Nephron (organoid): ENCODE data around the gene FNDC3B.

ENCODE experiments used
- H3K27ac Mint-ChIP-seq, 3 experiments: 2 replicates each; pipeline ENCODE4 v1.8.0; 2020; ENCODE audit warnings: mixed read lengths in 3 of 3, mild to moderate bottlenecking in 2 of 3, moderate library complexity in 1 of 3
- H3K27me3 Mint-ChIP-seq: 2 replicates; pipeline ENCODE4 v1.8.0; 2021; ENCODE audit warnings: low read depth, mild to moderate bottlenecking, moderate library complexity, mixed read lengths
- H3K36me3 Mint-ChIP-seq: 2 replicates; pipeline ENCODE4 v1.8.0; 2020; ENCODE audit warnings: low read depth, mixed read lengths
- H3K4me1 Mint-ChIP-seq: 2 replicates; pipeline ENCODE4 v1.8.0; 2020; ENCODE audit warnings: mixed read lengths
- H3K4me3 Mint-ChIP-seq, 3 experiments: 2 replicates each; pipeline ENCODE4 v1.8.0; 2020; ENCODE audit warnings: mild to moderate bottlenecking in 3 of 3, mixed read lengths in 3 of 3, moderate library complexity in 2 of 3
- H3K9me3 Mint-ChIP-seq: 2 replicates; pipeline ENCODE4 v1.8.0; 2020; ENCODE audit warnings: mixed read lengths
- CTCF ChIP-seq, 3 experiments: fragments of 200-600 bp; sonication (generic); IDR thresholded peaks; one replicate each; pipeline ENCODE4 v1.5.0; 2021; ENCODE audit warnings: antibody characterized with exemption in 3 of 3; ENCODE audit not compliant: unreplicated experiment in 3 of 3

Gene FNDC3B

GRCh38 chr3:172194702-172195406, 155.5 kb downstream of the FNDC3B start:
- TF ChIP-seq CTCF (IDR thresholded peaks at IDR 0.05; ENCODE audit: unreplicated experiment in 3 of 3) = no peak
- peaks cover 40% of the 10 kb centered on the region for H3K4me1 Mint-ChIP-seq
- H3K4me3 Mint-ChIP-seq = no peak overlapping the region
- H3K27ac Mint-ChIP-seq = peak overlapping the region; percentile 55 to 72 (median 66)
- H3K9me3 Mint-ChIP-seq = no peaks in the 10 kb centered on the region
- peaks cover 9% of the 10 kb centered on the region for H3K36me3 Mint-ChIP-seq
- no peaks in the 10 kb centered on the region for H3K27me3 Mint-ChIP-seq

- no peaks in the 10 kb centered on the region for H3K27me3 Mint-ChIP-seq
- H3K36me3 Mint-ChIP-seq = peaks cover 12% of the 10 kb centered on the region
- H3K27ac Mint-ChIP-seq = peak overlapping the region; percentile 36 to 66 (median 55)
- no peaks in the 10 kb centered on the region for H3K9me3 Mint-ChIP-seq
- peaks cover 44% of the 10 kb centered on the region for H3K4me1 Mint-ChIP-seq
- TF ChIP-seq CTCF (IDR thresholded peaks at IDR 0.05; ENCODE audit: unreplicated experiment in 3 of 3) = no peak
- H3K4me3 Mint-ChIP-seq = no peak overlapping the region
These were observed 156.0 kb downstream of the FNDC3B start for GRCh38 chr3:172195407-172195754.

- H3K9me3 Mint-ChIP-seq = no peaks in the 10 kb centered on the region
- no peak overlapping the region for H3K27ac Mint-ChIP-seq
- H3K4me1 Mint-ChIP-seq = peaks cover 63% of the 10 kb centered on the region
- H3K27me3 Mint-ChIP-seq = no peaks in the 10 kb centered on the region
- H3K36me3 Mint-ChIP-seq = peaks cover 12% of the 10 kb centered on the region
- TF ChIP-seq CTCF (IDR thresholded peaks at IDR 0.05; ENCODE audit: unreplicated experiment in 3 of 3) = no peak
- no peak overlapping the region for H3K4me3 Mint-ChIP-seq
These were observed 158.0 kb downstream of the FNDC3B start for GRCh38 chr3:172197344-172197743.

GRCh38 chr3:172198428-172198827, 159.1 kb downstream of the FNDC3B start:
- Mint-ChIP-seq H3K4me1 (peaks cover 72% of the 10 kb centered on the region), H3K27ac (peak overlapping the region in 2 of 3 experiments; percentile 15 to 48), H3K36me3 (peaks cover 12% of the 10 kb centered on the region), H3K4me3 (no peak overlapping the region), H3K9me3 (no peaks in the 10 kb centered on the region), H3K27me3 (no peaks in the 10 kb centered on the region)
- no peak for TF ChIP-seq CTCF (IDR thresholded peaks at IDR 0.05; ENCODE audit: unreplicated experiment in 3 of 3)

GRCh38 chr3:172199850-172200369, 160.5 kb downstream of the FNDC3B start:
- no peaks in the 10 kb centered on the region for H3K27me3 Mint-ChIP-seq
- peaks cover 73% of the 10 kb centered on the region for H3K4me1 Mint-ChIP-seq
- no peaks in the 10 kb centered on the region for H3K9me3 Mint-ChIP-seq
- TF ChIP-seq CTCF (IDR thresholded peaks at IDR 0.05; ENCODE audit: unreplicated experiment in 3 of 3) = no peak
- peak overlapping the region in 2 of 3 experiments; percentile 81 to 98 for H3K27ac Mint-ChIP-seq
- H3K36me3 Mint-ChIP-seq = peaks cover 15% of the 10 kb centered on the region
- no peak overlapping the region for H3K4me3 Mint-ChIP-seq
